HCT116 (cell line): ENCODE data around the gene LPIN1. TPM values are rescaled to one million over a fixed set of nuclear protein-coding genes. Genes with fewer than 3 reads are reported as not detected.

Experiments
- ATAC-seq: fragments of 200-7000 bp; cut with Tn5 transposase; 2 replicates; pipeline ENCODE4 v1.9.1; 2020; ENCODE audit warnings: mild to moderate bottlenecking, moderate library complexity
- BruUV-seq: library from RNA; stranded (reverse); fragments of 400-500 nt; replicated peaks from 2 replicates; lab custom pipeline; 2021; lab: Mats Ljungman, UMichigan
- CTCF ChIA-PET: fragments of 300-600 bp; sonication (Branson Sonifier 250); formaldehyde crosslinking; loops from one replicate; lab custom pipeline; 2021; ENCODE audit warnings: antibody characterized with exemption; lab: Charles Lee
- POLR2A ChIA-PET: fragments of 300-600, 350-600 bp; sonication (Branson Sonifier 250); formaldehyde crosslinking; loops from one replicate; lab custom pipeline; 2021; ENCODE audit warnings: antibody characterized with exemption; lab: Charles Lee
- RAD21 ChIA-PET, 2 experiments: fragments of 300-600 bp; sonication (Branson Sonifier 250); formaldehyde crosslinking; loops; one replicate each; lab custom pipeline; 2023; ENCODE audit warnings: low total read pairs in 2 of 2; ENCODE audit not compliant: uncharacterized antibody in 2 of 2, unreplicated experiment in 2 of 2, low non-redundant PET in 1 of 2; lab: Charles Lee
- DNase-seq: peaks from one replicate; pipeline ENCODE4 v3.0.0-alpha.2; 2010; ENCODE audit warnings: low read depth, low spot score
- H2AFZ ChIP-seq: fragments of 200-600 bp; shearing (Covaris generic), sonication (generic); 2 replicates; pipeline ENCODE4 v1.6.1; 2017; ENCODE audit warnings: low read depth, mixed run types, mixed read lengths, antibody characterized with exemption, low read length; ENCODE audit not compliant: poor library complexity, severe bottlenecking
- H3K27ac ChIP-seq: 2 replicates; pipeline ENCODE4 v1.5.1; 2012; ENCODE audit warnings: low read depth, low read length
- H3K27me3 ChIP-seq: fragments of 200-600 bp; sonication (generic); 2 replicates; pipeline ENCODE4 v1.6.1; 2016; ENCODE audit warnings: mixed run types, low read length, mixed read lengths; ENCODE audit not compliant: insufficient read depth
- H3K36me3 ChIP-seq, 2 experiments: fragments of 200-500 bp in 1 of 2; fragments of 200-600 bp in 1 of 2; sonication (Bioruptor generic) in 1 of 2; sonication (generic) in 1 of 2; 2 replicates each; pipeline versions ENCODE4 v1.5.1 to v1.6.1; 2014 to 2016; ENCODE audit warnings: low read length in 2 of 2, inconsistent platforms in 1 of 2, mixed read lengths in 1 of 2, mixed run types in 1 of 2; ENCODE audit not compliant: insufficient read depth in 2 of 2, control insufficient read depth in 1 of 2
- H3K4me1 ChIP-seq, 2 experiments: fragments of 200-600 bp in 1 of 2; sonication (generic) in 1 of 2; 2 replicates each; pipeline versions ENCODE4 v1.5.1 to v1.6.1; 2012 to 2017; ENCODE audit warnings: low read length in 2 of 2, inconsistent platforms in 1 of 2, mild to moderate bottlenecking in 1 of 2, mixed read lengths in 1 of 2, mixed run types in 1 of 2, moderate library complexity in 1 of 2; ENCODE audit not compliant: insufficient read depth in 2 of 2, control insufficient read depth in 1 of 2
- H3K4me2 ChIP-seq: fragments of 200-600 bp; sonication (generic); 2 replicates; pipeline ENCODE4 v1.6.1; 2017; ENCODE audit warnings: mixed run types, low read length, mixed read lengths
- H3K4me3 ChIP-seq, 2 experiments: fragments of 200-600 bp in 1 of 2; sonication (generic) in 1 of 2; replicated peaks in 1 of 2; 2 replicates each; pipeline ENCODE4 v1.5.1; 2011 to 2016; ENCODE audit warnings: low read length in 2 of 2, control low read depth in 1 of 2, low read depth in 1 of 2, mild to moderate bottlenecking in 1 of 2, mixed read lengths in 1 of 2, mixed run types in 1 of 2
- H3K79me2 ChIP-seq: fragments of 200-600 bp; sonication (generic); 2 replicates; pipeline ENCODE4 v1.6.1; 2017; ENCODE audit warnings: mild to moderate bottlenecking, mixed run types, low read length, moderate library complexity, mixed read lengths; ENCODE audit not compliant: insufficient read depth
- H3K9ac ChIP-seq: fragments of 200-600 bp; sonication (generic); 2 replicates; pipeline ENCODE4 v1.6.1; 2016; ENCODE audit warnings: low read length, mixed read lengths
- H3K9me2 ChIP-seq: fragments of 200-600 bp; sonication (generic), shearing (Covaris generic); 2 replicates; pipeline ENCODE4 v1.6.1; 2017; ENCODE audit warnings: mixed run types, mild to moderate bottlenecking, moderate library complexity; ENCODE audit not compliant: insufficient read depth
- H3K9me3 ChIP-seq, 2 experiments: fragments of 200-500 bp in 1 of 2; fragments of 200-600 bp in 1 of 2; sonication (Bioruptor generic) in 1 of 2; sonication (generic) in 1 of 2; 2 replicates each; pipeline ENCODE4 v1.6.1; 2014 to 2017; ENCODE audit warnings: low read length in 2 of 2, mixed read lengths in 2 of 2, inconsistent platforms in 1 of 2, low read depth in 1 of 2, mild to moderate bottlenecking in 1 of 2, mixed run types in 1 of 2, moderate library complexity in 1 of 2; ENCODE audit not compliant: control insufficient read depth in 1 of 2, insufficient read depth in 1 of 2
- H4K20me1 ChIP-seq: fragments of 200-600 bp; sonication (generic), shearing (Covaris generic); 2 replicates; pipeline ENCODE4 v1.6.1; 2017; ENCODE audit warnings: mixed run types, mild to moderate bottlenecking, moderate library complexity; ENCODE audit not compliant: insufficient read depth
- CBX3 ChIP-seq: IDR thresholded peaks from 2 replicates; pipeline ENCODE4 v1.6.1; 2012; ENCODE audit warnings: low read depth
- EZH2phosphoT487 ChIP-seq: fragments of 200-600 bp; IDR thresholded peaks from 2 replicates; pipeline ENCODE4 v1.6.1; 2018; ENCODE audit warnings: antibody characterized with exemption, borderline replicate concordance
- FOSL1 ChIP-seq: IDR thresholded peaks from 2 replicates; pipeline ENCODE4 v1.6.1; 2012; ENCODE audit warnings: low read depth
- SP1 ChIP-seq: IDR thresholded peaks from 2 replicates; pipeline ENCODE4 v1.6.1; 2012; ENCODE audit warnings: low read depth
- SRF ChIP-seq: IDR thresholded peaks from 2 replicates; pipeline ENCODE4 v1.6.1; 2012; ENCODE audit warnings: low read depth
- TCF7L2 ChIP-seq: IDR thresholded peaks from 2 replicates; pipeline ENCODE4 v1.7.0; 2011; ENCODE audit warnings: borderline replicate concordance, inconsistent platforms; ENCODE audit not compliant: insufficient read depth, insufficient read length; ENCODE audit errors: extremely low read depth
- ZFX ChIP-seq: fragments of 450-650 bp; IDR thresholded peaks from 2 replicates; pipeline ENCODE4 v1.6.1; 2017
- intact Hi-C: fragments of 100-400 bp; cut with micrococcal nuclease; formaldehyde crosslinking; loops from 2 replicates; pipeline ENCODE4 v1.10.0; 2022
- total RNA-seq: library from RNA; stranded (reverse); gene quantifications from one replicate; pipeline ENCODE4 v1.2.1, GENCODE V29; 2021; ENCODE audit not compliant: unreplicated experiment
- TF ChIP-seq, protein P1 (sequence below), 3 experiments: fragments of 200-600 bp in 1 of 3; sonication (generic) in 1 of 3; IDR thresholded peaks in 2 of 3; conservative IDR thresholded peaks in 1 of 3; 2 replicates each; pipeline ENCODE4 v1.5.1; 2012 to 2017; ENCODE audit warnings: low read depth in 2 of 3, low read length in 2 of 3, antibody characterized with exemption in 1 of 3, borderline replicate concordance in 1 of 3, control low read depth in 1 of 3, mild to moderate bottlenecking in 1 of 3, mixed read lengths in 1 of 3, mixed run types in 1 of 3, moderate library complexity in 1 of 3; ENCODE audit not compliant: insufficient read depth in 1 of 3

Gene LPIN1
- total RNA-seq, 1 experiment from 2014 or later: 16.7 TPM

DNA sequence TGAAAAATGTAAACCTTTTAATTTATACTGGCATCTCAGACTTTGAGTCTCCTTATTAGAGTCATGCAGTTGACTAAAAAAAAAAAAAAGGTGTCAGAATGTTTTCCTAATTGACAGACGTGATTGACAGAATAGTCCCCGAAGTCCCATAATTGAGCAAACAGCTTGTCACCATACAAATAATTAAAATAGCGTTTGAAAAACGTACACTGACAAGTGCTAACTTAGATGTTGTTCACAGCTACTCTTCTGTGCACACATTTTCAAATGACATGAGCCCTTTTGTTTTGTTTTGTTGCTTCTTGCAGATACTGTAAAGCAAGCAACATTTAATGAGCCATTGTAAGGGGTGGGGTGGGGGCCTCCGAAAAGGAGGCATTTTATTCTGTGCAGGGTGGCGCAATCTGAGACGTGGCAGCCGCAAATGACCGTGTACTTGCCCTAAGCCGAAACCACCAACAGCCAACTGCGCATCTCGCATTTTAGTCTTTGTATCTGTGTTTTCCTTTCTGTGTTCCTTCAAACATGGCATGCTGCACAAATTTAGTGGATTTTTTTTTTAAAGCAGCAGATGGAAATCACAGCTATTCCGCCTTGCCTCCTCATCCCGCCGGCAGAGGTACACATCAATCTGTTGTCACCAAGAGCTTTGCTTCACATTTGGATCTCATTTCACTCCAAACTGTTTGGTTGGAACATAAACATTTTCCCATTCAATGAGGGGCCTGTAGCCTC is 52.4 kb downstream of the LPIN1 start:
- Histone ChIP-seq H3K4me1 (no peaks in the 10 kb centered on the region), H3K4me3 (no peak overlapping the region), H2AFZ (no peak overlapping the region), H3K36me3 (peaks cover 0 to 4% of the 10 kb centered on the region in 2 experiments; a peak in 1 of 4 replicates), H3K9me2 (no peaks in the 10 kb centered on the region), H3K27me3 (no peaks in the 10 kb centered on the region), H3K79me2 (no peaks in the 10 kb centered on the region), H3K9me3 (no peaks in the 10 kb centered on the region), H4K20me1 (no peaks in the 10 kb centered on the region)
- BruUV-seq: no TSS peak
- RAD21 ChIA-PET: no interaction called here
- ATAC-seq: no peak
- intact Hi-C loops: no loop called here
- POLR2A ChIA-PET: no interaction called here
- CTCF ChIA-PET: no interaction called here
- no peak for DNase-seq
- TF ChIP-seq SRF (no peak), EZH2phosphoT487 (no peak), FOSL1 (no peak), SP1 (no peak), ZFX (no peak), CBX3 (no peak), TCF7L2 (no peak)
- TF ChIP-seq, protein P1, sequence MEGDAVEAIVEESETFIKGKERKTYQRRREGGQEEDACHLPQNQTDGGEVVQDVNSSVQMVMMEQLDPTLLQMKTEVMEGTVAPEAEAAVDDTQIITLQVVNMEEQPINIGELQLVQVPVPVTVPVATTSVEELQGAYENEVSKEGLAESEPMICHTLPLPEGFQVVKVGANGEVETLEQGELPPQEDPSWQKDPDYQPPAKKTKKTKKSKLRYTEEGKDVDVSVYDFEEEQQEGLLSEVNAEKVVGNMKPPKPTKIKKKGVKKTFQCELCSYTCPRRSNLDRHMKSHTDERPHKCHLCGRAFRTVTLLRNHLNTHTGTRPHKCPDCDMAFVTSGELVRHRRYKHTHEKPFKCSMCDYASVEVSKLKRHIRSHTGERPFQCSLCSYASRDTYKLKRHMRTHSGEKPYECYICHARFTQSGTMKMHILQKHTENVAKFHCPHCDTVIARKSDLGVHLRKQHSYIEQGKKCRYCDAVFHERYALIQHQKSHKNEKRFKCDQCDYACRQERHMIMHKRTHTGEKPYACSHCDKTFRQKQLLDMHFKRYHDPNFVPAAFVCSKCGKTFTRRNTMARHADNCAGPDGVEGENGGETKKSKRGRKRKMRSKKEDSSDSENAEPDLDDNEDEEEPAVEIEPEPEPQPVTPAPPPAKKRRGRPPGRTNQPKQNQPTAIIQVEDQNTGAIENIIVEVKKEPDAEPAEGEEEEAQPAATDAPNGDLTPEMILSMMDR (IDR thresholded peaks at IDR 0.05 in 2 of 3, conservative IDR thresholded peaks at IDR 0.05 in 1 of 3; ENCODE audit: borderline replicate concordance in 1 of 3, insufficient read depth in 1 of 3, low read depth in 2 of 3, low read length in 2 of 3): no peak
- TF ChIP-seq, all 23 proteins: peak for 0
- Histone ChIP-seq H3K27ac (no peak overlapping the region), H3K9ac (no peak overlapping the region), H3K4me2 (no peak overlapping the region)
